Lung (tissue), 12 donors: ENCODE data around the gene FOXN3. TPM values are rescaled to one million over a fixed set of nuclear protein-coding genes. Genes with fewer than 3 reads are reported as not detected.

Source experiments
- ATAC-seq: fragments of 200-7000 bp; cut with Tn5 transposase; one replicate; pipeline ENCODE4 v1.9.1; 2020; ENCODE audit warnings: moderate number of reproducible peaks; ENCODE audit not compliant: insufficient read depth, low FRiP score
- DNase-seq, 3 donors: peaks; one replicate each; pipeline ENCODE4 v3.0.0-alpha.2; 2013 to 2017
- H3K27ac ChIP-seq, 2 donors: one replicate each; pipeline ENCODE4 v1.5.1; 2013; ENCODE audit warnings: mild to moderate bottlenecking in 2 of 2, moderate library complexity in 2 of 2, control low read depth in 1 of 2, inconsistent platforms in 1 of 2, low read depth in 1 of 2, low read length in 1 of 2
- H3K27me3 ChIP-seq, 3 donors: one replicate each; pipeline ENCODE4 v1.5.1; 2013; ENCODE audit warnings: low read length in 2 of 3; ENCODE audit not compliant: control insufficient read depth in 3 of 3, insufficient read depth in 3 of 3
- H3K36me3 ChIP-seq, 4 donors: one replicate each; pipeline ENCODE4 v1.5.1; 2013; ENCODE audit warnings: low read length in 4 of 4, mild to moderate bottlenecking in 1 of 4, moderate library complexity in 1 of 4; ENCODE audit not compliant: control insufficient read depth in 4 of 4, insufficient read depth in 4 of 4
- H3K4me1 ChIP-seq, 5 donors: one replicate each; pipeline ENCODE4 v1.5.1; 2013; ENCODE audit warnings: low read length in 5 of 5, mild to moderate bottlenecking in 2 of 5, moderate library complexity in 1 of 5; ENCODE audit not compliant: control insufficient read depth in 5 of 5, insufficient read depth in 5 of 5
- H3K4me3 ChIP-seq: one replicate; pipeline ENCODE4 v1.5.1; 2013; ENCODE audit warnings: mild to moderate bottlenecking, control low read depth, moderate library complexity
- H3K9ac ChIP-seq, 2 donors: one replicate each; pipeline ENCODE4 v1.5.1; 2013; ENCODE audit warnings: low read length in 2 of 2, control low read depth in 1 of 2; ENCODE audit not compliant: insufficient read depth in 1 of 2
- H3K9me3 ChIP-seq, 4 donors: one replicate each; pipeline ENCODE4 v1.5.1; 2013; ENCODE audit warnings: low read length in 3 of 4, mild to moderate bottlenecking in 1 of 4, moderate library complexity in 1 of 4; ENCODE audit not compliant: control insufficient read depth in 4 of 4, insufficient read depth in 3 of 4
- CTCF ChIP-seq: IDR thresholded peaks from 2 replicates; pipeline ENCODE4 v1.5.1; 2012; ENCODE audit warnings: mild to moderate bottlenecking; ENCODE audit errors: control extremely low read depth, extremely low read depth
- WGBS, 2 donors: extraction: QIAGEN DNeasy Blood & Tissue Kit; methylation state at CpG; one replicate each; pipeline ENCODE4 v1.1.7; 2013; 5-methylcytosine and 5-hydroxymethylcytosine counted together
- polyA plus RNA-seq, 2 donors: library from polyadenylated mRNA; stranded (reverse); fragments of 200-250 nt; gene quantifications; one replicate each; pipeline ENCODE4 v1.2.1, GENCODE V29; 2013
- total RNA-seq, 2 donors: library from RNA; depleted of rRNA in 1 of 2; stranded (reverse); fragments of >200 nt in 1 of 2; gene quantifications; one replicate each; pipeline ENCODE4 v1.2.1, GENCODE V29; 2014 to 2021
- donor health status: control.
- donor health status: control.
- donor health status: Bipolar disorder and iron deficiency.
- donor health status: healthy.
- donor health status: DM: yes; HTN: yes; CAD: no.

The FOXN3 gene
- total and polyA plus RNA-seq, 4 donors, result 12.7 to 69.7 (median 34.9) TPM

- peaks cover 9 to 24% (median 13%) of the 10 kb centered on the region in 5 donors for H3K4me1 ChIP-seq
- H3K4me3 ChIP-seq, result no peak overlapping the region
- no peaks in the 10 kb centered on the region for H3K27me3 ChIP-seq
- ATAC-seq (no peak), DNase-seq (no peak)
- peaks cover 0 to 4% (median 0%) of the 10 kb centered on the region in 4 donors for H3K36me3 ChIP-seq
- TF ChIP-seq CTCF, result no peak
- WGBS, 2 donors, result 47 to 82% methylated on average over 5 of the region's 5 CpGs
- no peak overlapping the region for H3K9ac ChIP-seq
- no peak overlapping the region for H3K27ac ChIP-seq
- no peaks in the 10 kb centered on the region for H3K9me3 ChIP-seq
These were observed 60.1 kb downstream of the FOXN3 start for GRCh38 chr14:89356927-89357326.

GRCh38 chr14:89356496-89356895 lies 60.5 kb downstream of the FOXN3 start:
- DNase-seq (no peak), ATAC-seq (no peak)
- Histone ChIP-seq H3K4me1 (peaks cover 10 to 27% (median 17%) of the 10 kb centered on the region in 5 donors), H3K4me3 (no peak overlapping the region), H3K9me3 (no peaks in the 10 kb centered on the region), H3K27me3 (no peaks in the 10 kb centered on the region), H3K9ac (no peak overlapping the region), H3K36me3 (peaks cover 0 to 4% (median 0%) of the 10 kb centered on the region in 4 donors), H3K27ac (no peak overlapping the region)
- WGBS, 2 donors, result 43 to 75% methylated on average over 3 of the region's 3 CpGs
- TF ChIP-seq CTCF, result no peak

- H3K4me1 ChIP-seq, result peaks cover 5 to 35% (median 24%) of the 10 kb centered on the region in 5 donors
- no peak for ATAC-seq
- no peak for TF ChIP-seq CTCF
- peaks cover 0 to 11% (median 9%) of the 10 kb centered on the region in 4 donors for H3K36me3 ChIP-seq
- no peak overlapping the region for H3K4me3 ChIP-seq
- no peaks in the 10 kb centered on the region for H3K27me3 ChIP-seq
- no peak overlapping the region for H3K9ac ChIP-seq
- 94 to 95% methylated on average over 3 of the region's 3 CpGs for WGBS, 2 donors
- DNase-seq, result no peak
- no peak overlapping the region for H3K27ac ChIP-seq
- no peaks in the 10 kb centered on the region for H3K9me3 ChIP-seq
These were observed 63.3 kb downstream of the FOXN3 start for GRCh38 chr14:89353766-89354113.
